Anterior cingulate cortex (tissue), 58 donors: ENCODE measurements around the gene B4GALNT3.
A peak's percentile ranks its signal among the peaks of the same experiment; 100 is the strongest.

Experiments used
- DNase-seq, 58 donors: peaks; one replicate each; lab custom pipeline; 2025; lab: John Stamatoyannopoulos, UW

Gene B4GALNT3

GRCh38 chr12:586318-587071 lies 126.8 kb downstream of the B4GALNT3 start:
- no peak for DNase-seq

- no peak for DNase-seq
Observed at GRCh38 chr12:587132-588023, 127.6 kb downstream of the B4GALNT3 start.

- DNase-seq: no peak
Observed at GRCh38 chr12:588024-588322, 128.2 kb downstream of the B4GALNT3 start.

- no peak for DNase-seq
Observed at GRCh38 chr12:588646-589045, 128.9 kb downstream of the B4GALNT3 start.

- DNase-seq: no peak
Observed at GRCh38 chr12:590206-590750, 130.5 kb downstream of the B4GALNT3 start.

- peak in 2 of 58 donors; percentile 10 to 16 for DNase-seq
Observed at GRCh38 chr12:591167-592023, 131.7 kb downstream of the B4GALNT3 start.

- no peak for DNase-seq
Observed at GRCh38 chr12:592024-592505, 132.3 kb downstream of the B4GALNT3 start.

GRCh38 chr12:593396-594270 lies 133.9 kb downstream of the B4GALNT3 start:
- DNase-seq: no peak

GRCh38 chr12:597926-598568 lies 138.3 kb downstream of the B4GALNT3 start:
- no peak for DNase-seq

GRCh38 chr12:599756-600155 lies 140.0 kb downstream of the B4GALNT3 start:
- no peak for DNase-seq

- no peak for DNase-seq
Observed at GRCh38 chr12:601976-602699, 142.4 kb downstream of the B4GALNT3 start.

GRCh38 chr12:602700-603068 lies 142.9 kb downstream of the B4GALNT3 start:
- no peak for DNase-seq

- no peak for DNase-seq
Observed at GRCh38 chr12:604956-605355, 145.2 kb downstream of the B4GALNT3 start.

GRCh38 chr12:607541-608001 lies 147.8 kb downstream of the B4GALNT3 start:
- DNase-seq: peak in 5 of 58 donors; percentile 11 to 30 (median 20)

GRCh38 chr12:608413-608812 lies 148.7 kb downstream of the B4GALNT3 start:
- no peak for DNase-seq

GRCh38 chr12:608921-609320 lies 149.2 kb downstream of the B4GALNT3 start:
- DNase-seq: no peak

GRCh38 chr12:611721-612120 lies 152.0 kb downstream of the B4GALNT3 start:
- no peak for DNase-seq

- DNase-seq: no peak
Observed at GRCh38 chr12:612293-612692, 152.6 kb downstream of the B4GALNT3 start.
